OCI-LY1 (cell line): ENCODE measurements around the gene ZNF664.
A peak's percentile ranks its signal among the peaks of the same experiment; 100 is the strongest.

Experiments
- H2AFZ ChIP-seq: fragments of 200-600 bp; sonication (generic), shearing (Covaris generic); 2 replicates; pipeline ENCODE4 v1.6.0; 2014; ENCODE audit warnings: antibody characterized with exemption, mild to moderate bottlenecking, low read length
- H3F3A ChIP-seq: fragments of 200-600 bp; sonication (generic), shearing (Covaris generic); 2 replicates; pipeline ENCODE4 v1.6.0; 2014; ENCODE audit warnings: mild to moderate bottlenecking, antibody characterized with exemption, low read length, moderate library complexity; ENCODE audit not compliant: insufficient read depth
- H3K27ac ChIP-seq: fragments of 200-600 bp; sonication (generic); 2 replicates; pipeline ENCODE4 v1.5.1; 2014; ENCODE audit warnings: low read length, mixed run types, mild to moderate bottlenecking, low read depth; ENCODE audit not compliant: poor library complexity, severe bottlenecking
- H3K27me3 ChIP-seq: fragments of 200-600 bp; sonication (generic); 2 replicates; pipeline ENCODE4 v1.6.0; 2014; ENCODE audit warnings: antibody characterized with exemption, mild to moderate bottlenecking, low read length, moderate library complexity; ENCODE audit not compliant: insufficient read depth
- H3K36me3 ChIP-seq: fragments of 200-600 bp; sonication (generic); 2 replicates; pipeline ENCODE4 v1.6.1; 2014; ENCODE audit warnings: mild to moderate bottlenecking, antibody characterized with exemption, low read length, moderate library complexity, mixed read lengths; ENCODE audit not compliant: insufficient read depth
- H3K4me1 ChIP-seq: fragments of 200-600 bp; sonication (generic); 2 replicates; pipeline ENCODE4 v1.5.1; 2014; ENCODE audit warnings: mild to moderate bottlenecking, low read length, moderate library complexity; ENCODE audit not compliant: insufficient read depth, severe bottlenecking
- H3K4me2 ChIP-seq: fragments of 200-600 bp; sonication (generic), shearing (Covaris generic); 2 replicates; pipeline ENCODE4 v1.6.1; 2014; ENCODE audit warnings: low read length
- H3K4me3 ChIP-seq: fragments of 200-600 bp; sonication (generic); 2 replicates; pipeline ENCODE4 v1.5.1; 2014; ENCODE audit warnings: low read length, low read depth, mild to moderate bottlenecking, mixed read lengths; ENCODE audit not compliant: poor library complexity, severe bottlenecking
- H3K79me2 ChIP-seq: fragments of 200-600 bp; shearing (Covaris generic); 2 replicates; pipeline ENCODE4 v1.6.1; 2016; ENCODE audit warnings: mixed run types, low read length, mixed read lengths; ENCODE audit not compliant: insufficient read depth
- H3K9ac ChIP-seq: fragments of 200-600 bp; sonication (generic), shearing (Covaris generic); 2 replicates; pipeline ENCODE4 v1.6.1; 2014; ENCODE audit warnings: mild to moderate bottlenecking, low read length, mixed read lengths
- H3K9me2 ChIP-seq: fragments of 200-600 bp; sonication (generic), shearing (Covaris generic); 2 replicates; pipeline ENCODE4 v1.6.1; 2014; ENCODE audit warnings: low read depth, mild to moderate bottlenecking, low read length, mixed read lengths
- H3K9me3 ChIP-seq: fragments of 200-600 bp; shearing (Covaris generic); 2 replicates; pipeline ENCODE4 v1.6.1; 2014; ENCODE audit warnings: low read length, mixed read lengths
- H4K20me1 ChIP-seq: fragments of 200-600 bp; sonication (generic), shearing (Covaris generic); 2 replicates; pipeline ENCODE4 v1.6.0; 2016; ENCODE audit warnings: mild to moderate bottlenecking, low read length; ENCODE audit not compliant: insufficient read depth
- CTCF ChIP-seq: fragments of 200-600 bp; sonication (generic), shearing (Covaris generic); IDR thresholded peaks from 2 replicates; pipeline ENCODE4 v1.5.1; 2017; ENCODE audit warnings: mild to moderate bottlenecking, antibody characterized with exemption, low read length, moderate library complexity, mixed read lengths
- EZH2 ChIP-seq: fragments of 200-600 bp; sonication (generic), shearing (Covaris generic); IDR thresholded peaks from 2 replicates; pipeline ENCODE4 v1.8.0; 2017; ENCODE audit warnings: borderline replicate concordance, mixed run types, mild to moderate bottlenecking, antibody characterized with exemption, low read length, moderate library complexity, mixed read lengths

The ZNF664 gene

GRCh38 chr12:123928274-123928865, 44.6 kb upstream of the ZNF664 start:
- 0 out of 2 replicates have a peak, but pooled peaks have one; percentile 8 for TF ChIP-seq CTCF
- no peak for TF ChIP-seq EZH2

GRCh38 chr12:123928897-123929296, 44.1 kb upstream of the ZNF664 start:
- Histone ChIP-seq H3K4me3 (no peak overlapping the region), H3K9me2 (no peaks in the 10 kb centered on the region), H3K9me3 (no peaks in the 10 kb centered on the region), H3K27me3 (0 out of 2 replicates have a peak, but pooled peaks cover 6% of the 10 kb centered on the region), H3K9ac (no peak overlapping the region), H3K79me2 (no peaks in the 10 kb centered on the region), H3K36me3 (no peaks in the 10 kb centered on the region), H3K4me1 (no peaks in the 10 kb centered on the region), H3K4me2 (no peak overlapping the region), H4K20me1 (no peaks in the 10 kb centered on the region), H3F3A (no peaks in the 10 kb centered on the region), H3K27ac (no peak overlapping the region), H2AFZ (no peak overlapping the region)
- TF ChIP-seq CTCF: no peak
- no peak for TF ChIP-seq EZH2

More at GRCh38 chr12:123928274-123928865, 44.6 kb upstream of the ZNF664 start:
- H3K27ac ChIP-seq: no peak overlapping the region
- H3K4me2 ChIP-seq: no peak overlapping the region
- no peak overlapping the region for H3K4me3 ChIP-seq
- no peaks in the 10 kb centered on the region for H3F3A ChIP-seq
- H3K4me1 ChIP-seq: no peaks in the 10 kb centered on the region
- H3K27me3 ChIP-seq: 0 out of 2 replicates have a peak, but pooled peaks cover 6% of the 10 kb centered on the region
- H3K36me3 ChIP-seq: no peaks in the 10 kb centered on the region
- no peaks in the 10 kb centered on the region for H3K79me2 ChIP-seq
- no peaks in the 10 kb centered on the region for H3K9me2 ChIP-seq
- no peaks in the 10 kb centered on the region for H3K9me3 ChIP-seq
- H4K20me1 ChIP-seq: no peaks in the 10 kb centered on the region
- H3K9ac ChIP-seq: no peak overlapping the region
- H2AFZ ChIP-seq: no peak overlapping the region

- Histone ChIP-seq H2AFZ (no peak overlapping the region), H3K4me3 (no peak overlapping the region), H3K27ac (no peak overlapping the region), H3K79me2 (no peaks in the 10 kb centered on the region), H3K27me3 (0 out of 2 replicates have a peak, but pooled peaks cover 6% of the 10 kb centered on the region), H3K4me1 (no peaks in the 10 kb centered on the region), H3K36me3 (no peaks in the 10 kb centered on the region), H3K9ac (no peak overlapping the region), H4K20me1 (no peaks in the 10 kb centered on the region), H3F3A (no peaks in the 10 kb centered on the region), H3K9me3 (no peaks in the 10 kb centered on the region), H3K4me2 (no peak overlapping the region), H3K9me2 (no peaks in the 10 kb centered on the region)
- TF ChIP-seq EZH2 (no peak), CTCF (no peak)
Measured at GRCh38 chr12:123929946-123930583, 43.0 kb upstream of the ZNF664 start.
